Activated T-cell treated with anti-CD3 and anti-CD28 coated beads, Interleukin-2, amount 50 U/mL, for 4 hours (primary cell): ENCODE results near the gene BBS7. TPM values are rescaled to one million over a fixed set of nuclear protein-coding genes. Genes with fewer than 3 reads are reported as not detected.

Experiments
- total RNA-seq, 3 donors: library from RNA; stranded (reverse); gene quantifications; one replicate each; pipeline ENCODE4 v1.2.1, GENCODE V29; 2021

BBS7 gene
- total RNA-seq, 3 donors from 2014 or later: 18.9 to 23.6 (median 21.5) TPM

Other genes with a start within 250 kb of the BBS7 start
- 10 to 100 TPM; 37.0 to 69.5 (median 59.4) TPM for gene ANXA5, start 173.5 kb downstream of the BBS7 start, total RNA-seq
- not detected for gene SMIM43, start 105.3 kb downstream of the BBS7 start, total RNA-seq
- gene EXOSC9, start 69.2 kb downstream of the BBS7 start, total RNA-seq: 10 to 100 TPM; 78.1 to 80.9 (median 80.7) TPM
- gene CCNA2, start 46.6 kb downstream of the BBS7 start, total RNA-seq: 10 to 100 TPM in 2 of 3 donors, 1 to 10 TPM in 1; 9.7 to 14.7 (median 14.5) TPM
- under 1 TPM in 2 of 3 donors, not detected in 1; 0.33 to 0.63 TPM for gene TRPC3, start 81.6 kb upstream of the BBS7 start, total RNA-seq